ENCODE measurements around the gene SGPP2. TPM values are rescaled to one million over a fixed set of nuclear protein-coding genes. Genes with fewer than 3 reads are reported as not detected.

Gene SGPP2, protein sequence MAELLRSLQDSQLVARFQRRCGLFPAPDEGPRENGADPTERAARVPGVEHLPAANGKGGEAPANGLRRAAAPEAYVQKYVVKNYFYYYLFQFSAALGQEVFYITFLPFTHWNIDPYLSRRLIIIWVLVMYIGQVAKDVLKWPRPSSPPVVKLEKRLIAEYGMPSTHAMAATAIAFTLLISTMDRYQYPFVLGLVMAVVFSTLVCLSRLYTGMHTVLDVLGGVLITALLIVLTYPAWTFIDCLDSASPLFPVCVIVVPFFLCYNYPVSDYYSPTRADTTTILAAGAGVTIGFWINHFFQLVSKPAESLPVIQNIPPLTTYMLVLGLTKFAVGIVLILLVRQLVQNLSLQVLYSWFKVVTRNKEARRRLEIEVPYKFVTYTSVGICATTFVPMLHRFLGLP
- total RNA-seq (1 to 10 TPM; 1.6 to 3.1 (median 2.0) TPM), polyA plus RNA-seq (under 1 TPM; 0.13 to 0.67 (median 0.27) TPM)
- long read RNA-seq, donor 1, result 0 reads
- long read RNA-seq, donor 2, result 0 reads

DNA sequence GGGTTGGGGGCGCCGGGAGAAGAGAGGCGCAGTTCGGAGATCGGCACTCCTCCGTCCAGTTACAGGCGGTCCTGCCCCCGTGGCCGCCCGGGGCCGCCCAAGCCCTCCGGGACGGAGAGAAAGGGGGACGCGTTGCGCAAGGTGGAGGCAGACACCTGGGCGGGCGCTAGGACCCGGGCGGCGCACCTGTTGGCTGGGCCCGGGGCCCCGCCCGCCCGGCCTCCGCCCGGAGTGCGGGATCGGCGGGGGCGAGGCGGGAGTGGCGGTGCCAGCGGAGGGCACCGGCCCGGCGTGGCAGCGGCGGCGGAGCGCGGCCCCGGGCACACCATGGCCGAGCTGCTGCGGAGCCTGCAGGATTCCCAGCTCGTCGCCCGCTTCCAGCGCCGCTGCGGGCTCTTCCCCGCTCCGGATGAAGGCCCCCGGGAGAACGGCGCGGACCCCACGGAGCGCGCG, at the start of gene SGPP2:
Gene SGPP2, plus strand, starts transcription at position 268 of the 453 bp plus-strand sequence. Its CDS starts 60 bp downstream, at position 328.
- peak; percentile 80 for DNase-seq
- Histone ChIP-seq H3K27me3 (replicated peaks in 1 of 7) (peaks cover 0 to 62% (median 27%) of the 10 kb centered on the region in 7 donors), H3K27ac (peak within 1 kb of the TSS in 5 of 8 donors; percentile 15 to 57 (median 40))

GRCh38 chr2:222375798-222376197, 48.5 kb upstream of the SGPP2 start:
- TF ChIP-seq POLR2A (IDR thresholded peaks at IDR 0.05) (no peak), CTCF (IDR thresholded peaks at IDR 0.05 in 8 of 11, conservative IDR thresholded peaks at IDR 0.05 in 3 of 11) (no peak), POLR2AphosphoS5 (IDR thresholded peaks at IDR 0.05) (no peak)
- no peak overlapping the region for H3K27ac ChIP-seq
- no peaks in the 10 kb centered on the region for H3K27me3 ChIP-seq (replicated peaks in 1 of 7)
- H3K9me3 ChIP-seq, result peaks cover 0 to 21% (median 9%) of the 10 kb centered on the region in 8 donors
- intact Hi-C loops (cut with DNase I; ENCODE audit: low total_unique reads), result no loop called here
- H3K4me3 ChIP-seq, result no peak overlapping the region
- WGBS, 5 donors, result 85 to 94% (median 90%) methylated on average over 1 of the region's 1 CpG
- H3K4me1 ChIP-seq, result no peaks in the 10 kb centered on the region
- no peak for DNase-seq
- H3K36me3 ChIP-seq, result no peaks in the 10 kb centered on the region

More for the DNA sequence above, at the start of gene SGPP2:
- WGBS, 5 donors, result 1 to 2% (median 2%) methylated on average over 21 to 61 of the region's 61 CpGs
- H3K4me1 ChIP-seq, result peaks cover 0 to 34% (median 22%) of the 10 kb centered on the region in 6 donors
- intact Hi-C loops (cut with DNase I; ENCODE audit: low total_unique reads), result no loop called here
- no peaks in the 10 kb centered on the region for H3K9me3 ChIP-seq
- no peak for TF ChIP-seq CTCF (IDR thresholded peaks at IDR 0.05 in 8 of 11, conservative IDR thresholded peaks at IDR 0.05 in 3 of 11)
- no peak for TF ChIP-seq POLR2A (IDR thresholded peaks at IDR 0.05)
- TF ChIP-seq POLR2AphosphoS5 (IDR thresholded peaks at IDR 0.05), result no peak
- peak within 1 kb of the TSS; percentile 31 to 78 (median 51) for H3K4me3 ChIP-seq
- no peaks in the 10 kb centered on the region for H3K36me3 ChIP-seq

GRCh38 chr2:222380456-222380855, 43.9 kb upstream of the SGPP2 start:
- no peak for DNase-seq
- no peak overlapping the region for H3K4me3 ChIP-seq
- no peaks in the 10 kb centered on the region for H3K4me1 ChIP-seq
- no peaks in the 10 kb centered on the region for H3K9me3 ChIP-seq
- H3K27ac ChIP-seq, result no peak overlapping the region
- H3K36me3 ChIP-seq, result no peaks in the 10 kb centered on the region
- intact Hi-C loops (cut with DNase I; ENCODE audit: low total_unique reads), result no loop called here
- TF ChIP-seq POLR2A (IDR thresholded peaks at IDR 0.05) (no peak), POLR2AphosphoS5 (IDR thresholded peaks at IDR 0.05) (no peak), CTCF (IDR thresholded peaks at IDR 0.05 in 8 of 11, conservative IDR thresholded peaks at IDR 0.05 in 3 of 11) (no peak)
- no peaks in the 10 kb centered on the region for H3K27me3 ChIP-seq (replicated peaks in 1 of 7)
- 64 to 85% (median 67%) methylated on average over 2 of the region's 2 CpGs for whole genome bisulfite sequencing, 5 donors

GRCh38 chr2:222381566-222381965, 42.8 kb upstream of the SGPP2 start:
- DNase-seq, result no peak
- TF ChIP-seq POLR2AphosphoS5 (IDR thresholded peaks at IDR 0.05) (no peak), CTCF (IDR thresholded peaks at IDR 0.05 in 8 of 11, conservative IDR thresholded peaks at IDR 0.05 in 3 of 11) (no peak), POLR2A (IDR thresholded peaks at IDR 0.05) (no peak)
- Histone ChIP-seq H3K4me3 (no peak overlapping the region), H3K4me1 (no peaks in the 10 kb centered on the region), H3K27ac (no peak overlapping the region), H3K9me3 (no peaks in the 10 kb centered on the region), H3K36me3 (no peaks in the 10 kb centered on the region), H3K27me3 (replicated peaks in 1 of 7) (no peaks in the 10 kb centered on the region)
- intact Hi-C loops (cut with DNase I; ENCODE audit: low total_unique reads), result no loop called here
- WGBS, 5 donors, result 70 to 87% (median 83%) methylated on average over 3 of the region's 3 CpGs
